ENCODE data around the gene WFDC10B.

WFDC10B gene

DNA sequence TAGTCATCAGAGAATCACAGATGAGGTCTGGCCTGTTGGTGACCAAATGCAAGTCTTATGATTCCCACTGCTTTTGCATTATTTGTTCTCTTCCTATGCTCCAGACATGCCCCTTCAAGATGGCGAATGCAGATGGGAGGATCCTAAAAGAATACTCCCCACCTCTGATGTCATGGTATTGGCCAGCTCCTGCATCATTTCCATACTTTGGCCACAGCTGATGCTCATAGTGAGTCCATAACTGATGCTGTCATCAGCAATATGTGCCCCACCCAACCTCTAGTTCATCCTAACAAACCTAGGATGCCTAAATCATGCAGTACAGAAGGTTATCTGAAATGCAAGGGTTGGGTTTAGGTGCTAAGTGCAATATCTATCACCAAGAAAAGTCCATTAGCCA is 68.3 kb downstream of the WFDC10B start:
- Histone ChIP-seq H3K27me3 (ENCODE audit: control insufficient read depth, insufficient read depth, low read length) (no peaks in the 10 kb centered on the region), H3K4me2 (ENCODE audit: low read length) (no peak overlapping the region), H3K4me1 (no peaks in the 10 kb centered on the region), H3K27ac (no peak overlapping the region), H3K36me3 (ENCODE audit: control insufficient read depth, insufficient read depth, low read length) (no peaks in the 10 kb centered on the region), H3K79me2 (no peaks in the 10 kb centered on the region), H3K9me3 (ENCODE audit: control insufficient read depth, low read length) (no peaks in the 10 kb centered on the region), H2AFZ (no peak overlapping the region), H3K9ac (no peak overlapping the region), H3K4me3 (ENCODE audit: low read depth, low read length) (no peak overlapping the region)
- TF ChIP-seq, protein P1, sequence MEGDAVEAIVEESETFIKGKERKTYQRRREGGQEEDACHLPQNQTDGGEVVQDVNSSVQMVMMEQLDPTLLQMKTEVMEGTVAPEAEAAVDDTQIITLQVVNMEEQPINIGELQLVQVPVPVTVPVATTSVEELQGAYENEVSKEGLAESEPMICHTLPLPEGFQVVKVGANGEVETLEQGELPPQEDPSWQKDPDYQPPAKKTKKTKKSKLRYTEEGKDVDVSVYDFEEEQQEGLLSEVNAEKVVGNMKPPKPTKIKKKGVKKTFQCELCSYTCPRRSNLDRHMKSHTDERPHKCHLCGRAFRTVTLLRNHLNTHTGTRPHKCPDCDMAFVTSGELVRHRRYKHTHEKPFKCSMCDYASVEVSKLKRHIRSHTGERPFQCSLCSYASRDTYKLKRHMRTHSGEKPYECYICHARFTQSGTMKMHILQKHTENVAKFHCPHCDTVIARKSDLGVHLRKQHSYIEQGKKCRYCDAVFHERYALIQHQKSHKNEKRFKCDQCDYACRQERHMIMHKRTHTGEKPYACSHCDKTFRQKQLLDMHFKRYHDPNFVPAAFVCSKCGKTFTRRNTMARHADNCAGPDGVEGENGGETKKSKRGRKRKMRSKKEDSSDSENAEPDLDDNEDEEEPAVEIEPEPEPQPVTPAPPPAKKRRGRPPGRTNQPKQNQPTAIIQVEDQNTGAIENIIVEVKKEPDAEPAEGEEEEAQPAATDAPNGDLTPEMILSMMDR (IDR thresholded peaks at IDR 0.05) = no peak
